Stimulated activated CD8-positive, alpha-beta memory T cell treated with anti-CD3 and anti-CD28 coated beads, Interleukin-7, amount 100 ng/mL, for 4 hours (primary cell): Measurements from ENCODE around the gene PCDH9.
"Not testable (repeated sequence)": the region's sequence is repeated elsewhere in the genome, so short reads cannot be mapped to it uniquely, and the experiment has no call there.

Experiments
- DNase-seq, 2 donors: peaks; one replicate each; pipeline ENCODE4 v3.0.0-alpha.2; 2020; ENCODE audit warnings: low read depth in 2 of 2

Gene PCDH9

DNA sequence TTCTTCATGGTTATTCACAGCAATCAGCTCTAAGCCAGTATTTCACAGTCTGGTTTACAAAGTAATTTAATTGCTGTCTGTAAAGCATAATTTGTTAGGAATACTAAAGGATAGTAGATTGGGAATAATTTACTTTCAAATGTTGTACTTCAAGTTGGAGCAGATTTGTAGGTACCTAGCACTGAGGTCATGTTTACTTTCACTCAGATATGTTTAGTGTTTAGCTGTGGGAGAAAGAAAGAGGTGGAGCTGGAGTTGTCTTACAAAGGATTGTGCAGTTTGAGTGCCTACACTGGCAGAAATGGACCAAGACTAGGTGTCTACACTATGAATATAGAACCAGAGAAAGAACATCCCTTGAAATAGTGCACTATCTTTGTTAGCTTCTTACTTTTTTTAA is 464.6 kb downstream of the PCDH9 start:
- DNase-seq: no peak

DNA sequence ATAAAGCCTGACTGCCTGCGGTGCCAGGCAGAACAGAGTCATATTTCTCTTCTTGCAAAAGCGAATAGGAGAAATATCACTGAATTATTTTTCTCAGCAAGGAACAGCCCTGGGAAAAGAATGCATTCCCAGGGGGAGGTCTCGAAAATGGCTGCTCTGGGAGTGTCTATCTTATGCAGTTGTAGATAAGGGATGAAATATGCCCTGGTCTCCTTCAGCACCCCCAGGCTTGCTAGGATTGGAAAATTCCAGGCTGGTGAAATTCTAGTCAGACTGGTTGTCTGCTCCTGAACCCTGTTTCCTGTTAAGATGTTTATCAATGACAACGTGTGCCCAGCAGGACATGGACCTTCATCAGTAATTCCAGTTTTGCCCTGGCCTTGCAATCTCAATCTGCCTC is 469.5 kb downstream of the PCDH9 start:
- DNase-seq: not testable (repeated sequence)

DNA sequence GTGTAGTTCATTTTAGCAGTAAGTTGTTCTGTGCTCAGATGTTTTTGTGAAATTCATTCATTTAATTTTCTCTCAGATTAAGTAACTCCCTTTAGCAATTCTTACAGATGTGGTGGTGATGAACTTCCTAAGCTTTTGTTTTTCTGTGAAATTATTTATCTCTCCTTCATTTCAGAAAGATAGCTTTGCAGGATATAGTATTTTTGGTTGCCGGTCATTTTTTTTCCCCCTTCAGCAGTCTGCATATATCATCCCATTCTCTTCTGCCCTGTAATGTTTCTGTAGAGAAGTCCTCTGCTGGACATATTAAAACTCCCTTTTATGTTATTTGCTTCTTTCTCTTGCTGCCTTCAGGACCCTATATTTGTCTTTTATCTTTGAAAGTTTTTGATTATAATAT is 470.2 kb downstream of the PCDH9 start:
- DNase-seq: no peak

DNA sequence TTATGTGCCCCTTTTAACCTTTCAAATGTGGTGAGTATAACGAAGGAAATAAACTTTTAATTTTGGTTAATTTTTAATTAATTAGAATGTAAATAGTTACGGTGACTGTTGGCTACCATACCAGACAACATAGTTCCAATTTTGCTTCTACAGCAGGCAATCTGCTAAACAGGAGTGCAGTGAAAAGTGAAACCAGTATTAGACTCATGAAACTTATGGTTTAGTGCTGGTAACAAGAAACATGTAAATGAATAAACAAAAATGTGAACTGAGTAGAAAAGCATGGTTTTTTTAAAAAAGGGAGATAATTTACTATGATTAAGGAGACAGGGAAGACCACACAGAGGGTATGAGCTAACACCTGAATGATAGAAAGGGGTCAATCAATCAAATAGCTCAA is 478.4 kb downstream of the PCDH9 start:
- DNase-seq: no peak

DNA sequence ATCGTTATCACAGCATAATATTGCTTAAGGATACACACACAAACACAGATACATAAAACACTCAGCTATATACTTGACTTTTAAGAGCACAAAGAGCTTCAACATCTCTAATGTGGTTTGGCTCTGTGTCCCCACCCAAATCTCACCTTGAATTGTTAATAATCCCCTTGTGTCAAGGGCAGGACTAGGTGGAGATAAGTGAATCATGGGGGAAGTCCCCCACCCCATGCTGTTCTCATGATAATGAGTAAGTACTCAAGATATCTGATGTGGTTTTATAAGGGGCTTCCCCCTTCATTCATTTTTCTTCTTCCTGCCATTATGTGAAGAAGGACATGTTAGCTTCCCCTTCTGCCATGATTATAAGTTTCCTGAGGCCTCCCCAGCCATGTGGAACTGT is 481.4 kb downstream of the PCDH9 start:
- DNase-seq: no peak

DNA sequence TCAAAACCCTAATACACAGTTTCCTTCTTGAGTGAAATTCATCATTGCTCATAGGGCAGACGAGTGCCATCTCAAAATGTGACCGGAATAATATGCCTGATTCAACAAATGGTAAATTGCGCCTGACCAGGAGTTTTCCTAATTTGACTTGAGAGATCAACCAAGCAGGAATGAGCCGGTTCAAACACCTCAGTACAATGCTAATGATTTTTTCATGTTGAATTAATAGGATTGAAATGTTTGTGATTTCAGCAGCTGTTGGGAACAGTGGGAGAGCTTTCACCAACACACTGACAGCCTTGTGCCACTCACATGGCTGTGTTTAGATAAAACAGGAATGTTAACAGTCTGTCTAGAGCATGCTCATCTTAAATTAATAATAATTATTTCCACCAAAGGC is 484.8 kb downstream of the PCDH9 start:
- no peak for DNase-seq

DNA sequence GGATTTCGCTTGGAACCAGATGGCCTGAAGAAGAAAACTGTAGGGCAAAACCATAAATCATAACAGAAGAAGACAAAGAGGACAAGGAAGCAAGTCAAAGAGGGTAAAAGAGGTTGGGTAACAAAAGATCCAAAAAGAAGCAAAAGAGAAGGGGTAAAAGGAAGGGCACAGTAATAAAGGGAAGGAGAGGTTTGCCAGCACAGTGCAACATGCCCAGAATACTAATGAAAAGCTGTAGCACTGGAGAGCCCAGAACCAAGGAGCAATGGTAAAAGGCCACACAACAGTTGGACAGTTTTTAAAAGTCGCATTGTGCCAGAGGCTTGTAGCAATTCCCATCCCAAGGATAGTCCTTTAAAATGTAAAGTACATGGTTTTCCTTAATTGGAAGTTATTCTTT is 506.6 kb downstream of the PCDH9 start:
- no peak for DNase-seq

DNA sequence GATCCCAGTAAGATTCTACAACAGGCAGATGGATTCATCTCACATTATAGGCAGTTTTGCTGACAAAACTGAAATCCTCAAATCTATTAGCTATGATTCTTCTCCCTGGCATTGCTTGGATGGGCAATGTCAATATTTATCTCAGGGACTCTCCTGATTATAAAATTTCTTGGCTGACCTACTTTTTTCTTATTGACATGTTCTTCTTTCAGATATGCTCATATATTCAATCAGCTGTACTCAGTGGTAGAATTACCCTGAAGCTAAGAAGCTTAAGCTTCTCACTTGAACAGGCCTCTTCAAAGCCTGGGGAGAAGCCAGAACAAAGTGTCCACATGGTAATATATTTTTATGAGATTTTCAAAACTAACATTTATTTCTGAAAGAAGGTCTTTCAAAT is 513.6 kb downstream of the PCDH9 start:
- no peak for DNase-seq

DNA sequence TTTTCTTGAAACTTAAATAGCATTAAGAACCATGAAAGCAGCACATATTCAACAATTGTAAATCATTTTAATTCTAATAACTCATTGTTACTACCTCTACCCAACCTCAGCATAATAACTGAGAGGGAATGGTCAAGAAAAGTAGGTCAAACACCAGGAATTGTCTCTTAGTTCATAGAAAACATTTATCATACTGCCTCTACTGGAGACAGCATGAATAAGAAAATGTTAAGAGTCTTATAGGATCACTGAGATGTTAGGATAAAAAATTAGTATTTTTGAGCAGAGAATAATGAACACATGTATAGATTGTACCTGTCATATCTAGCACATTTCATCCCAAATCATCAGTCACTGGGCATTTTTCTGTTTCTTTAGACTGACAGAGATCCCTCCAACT is 515.3 kb downstream of the PCDH9 start:
- no peak for DNase-seq

DNA sequence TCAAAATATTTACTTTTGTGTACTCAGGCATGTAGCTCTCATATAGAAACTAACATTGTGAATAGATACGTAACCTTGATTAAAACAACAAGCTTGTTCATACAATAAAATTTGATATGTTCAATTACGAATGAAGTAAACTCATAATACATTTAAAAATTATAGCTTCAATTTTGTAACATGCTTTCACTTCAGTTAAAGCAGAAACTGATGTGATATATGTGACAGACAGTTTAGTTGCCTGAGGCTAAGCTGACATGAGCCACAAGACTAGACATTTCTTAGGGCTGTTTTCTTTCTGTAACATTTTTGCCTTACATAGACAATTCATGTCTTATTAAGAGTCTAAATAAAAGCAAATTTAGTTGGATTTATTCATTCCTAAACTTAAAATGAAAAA is 526.0 kb downstream of the PCDH9 start:
- DNase-seq: no peak

DNA sequence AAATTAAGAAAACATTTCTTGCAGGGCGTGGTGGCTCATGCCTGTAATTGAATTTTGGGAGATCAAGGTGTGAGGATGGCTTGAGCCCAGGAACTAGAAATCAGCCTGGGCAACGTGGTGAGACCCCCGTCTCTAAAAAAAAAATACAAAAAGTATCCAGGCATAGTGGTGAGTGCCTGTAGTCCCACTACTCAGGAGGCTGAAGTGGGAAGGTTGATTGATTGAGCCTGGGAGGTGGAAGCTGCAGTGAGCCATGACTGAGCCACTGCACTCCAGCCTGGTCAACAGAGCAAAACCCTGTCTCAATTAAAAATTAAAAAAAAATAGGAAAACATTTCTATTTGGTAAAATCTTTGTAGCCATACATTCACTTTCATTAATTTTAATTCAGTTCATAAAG is 526.5 kb downstream of the PCDH9 start:
- DNase-seq: no peak

DNA sequence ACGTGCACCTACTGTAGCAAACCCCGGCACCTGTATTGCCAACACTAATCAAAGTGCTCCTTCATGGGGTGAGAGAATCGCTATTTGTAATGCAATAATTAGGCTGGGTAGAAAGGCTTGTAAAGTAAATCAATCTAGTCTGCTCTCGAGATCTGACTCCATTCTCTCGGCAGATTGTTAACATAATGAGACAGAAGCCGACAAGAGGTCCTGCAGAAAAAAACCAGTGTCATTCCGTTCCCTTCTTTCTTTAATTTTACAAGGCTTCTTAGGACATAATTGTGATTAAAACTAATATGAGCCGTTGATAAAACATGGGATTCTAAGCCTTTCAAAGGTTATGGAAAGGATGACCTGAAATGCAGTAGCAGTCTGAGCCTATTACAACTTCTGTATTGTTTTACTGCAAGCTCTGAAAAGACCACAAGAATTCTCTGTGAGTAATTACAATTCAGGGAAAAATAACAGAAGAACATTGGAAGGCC is 530.0 kb downstream of the PCDH9 start:
- DNase-seq: no peak

DNA sequence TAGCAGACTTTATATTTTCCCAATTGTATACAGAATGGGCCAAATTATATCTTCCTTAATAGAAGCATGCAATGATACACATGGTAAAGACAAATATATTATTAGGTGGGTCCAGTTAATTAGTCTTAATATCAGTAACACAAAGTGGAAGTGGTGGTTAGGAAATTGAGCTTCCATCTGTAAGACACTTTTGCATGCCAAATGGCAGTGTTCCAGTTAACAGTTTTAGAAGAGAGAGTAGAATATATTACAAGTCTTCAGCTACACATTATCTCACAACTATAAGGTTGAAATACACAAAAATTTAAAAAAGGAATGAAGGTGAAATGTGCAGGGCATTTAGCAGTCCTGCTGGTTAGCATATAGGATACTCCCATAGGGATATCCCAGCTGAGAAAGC is 536.5 kb downstream of the PCDH9 start:
- no peak for DNase-seq

DNA sequence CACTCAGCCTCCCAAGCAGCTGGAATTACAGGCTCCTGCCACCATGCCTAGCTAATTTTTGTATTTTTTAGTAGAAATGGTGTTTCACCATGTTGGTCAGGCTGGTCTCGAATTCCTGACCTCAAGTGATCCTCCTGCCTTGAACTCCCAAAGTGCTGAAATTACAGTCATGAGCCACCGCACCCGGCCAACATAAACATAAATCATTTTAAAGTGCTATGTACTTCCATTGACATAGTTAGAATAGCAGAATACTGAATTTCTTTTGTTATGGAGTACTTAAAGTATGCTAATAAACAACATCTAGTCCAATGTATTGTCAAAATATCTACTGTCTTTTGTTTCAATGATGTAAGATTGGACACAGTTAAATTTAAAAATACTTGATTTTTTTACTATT is 539.0 kb downstream of the PCDH9 start:
- no peak for DNase-seq

DNA sequence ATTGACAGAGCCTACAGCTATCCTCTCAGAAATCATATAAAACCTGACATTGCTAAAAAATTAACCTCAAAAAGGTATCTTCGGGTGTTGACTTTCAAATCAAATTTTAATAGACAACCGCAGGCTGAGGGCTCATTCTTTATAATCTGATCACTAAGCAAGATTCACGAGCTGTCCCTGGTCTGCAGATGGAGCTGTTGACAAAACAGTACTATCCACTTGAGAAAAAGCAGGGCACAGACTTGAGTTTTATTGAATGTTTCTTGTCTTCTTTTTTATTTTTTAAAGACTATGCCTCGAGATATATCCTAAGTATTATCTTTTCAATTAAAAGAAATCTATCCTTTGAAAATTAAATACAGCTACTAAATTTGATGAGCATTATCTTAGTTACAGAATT is 540.5 kb downstream of the PCDH9 start:
- no peak for DNase-seq

DNA sequence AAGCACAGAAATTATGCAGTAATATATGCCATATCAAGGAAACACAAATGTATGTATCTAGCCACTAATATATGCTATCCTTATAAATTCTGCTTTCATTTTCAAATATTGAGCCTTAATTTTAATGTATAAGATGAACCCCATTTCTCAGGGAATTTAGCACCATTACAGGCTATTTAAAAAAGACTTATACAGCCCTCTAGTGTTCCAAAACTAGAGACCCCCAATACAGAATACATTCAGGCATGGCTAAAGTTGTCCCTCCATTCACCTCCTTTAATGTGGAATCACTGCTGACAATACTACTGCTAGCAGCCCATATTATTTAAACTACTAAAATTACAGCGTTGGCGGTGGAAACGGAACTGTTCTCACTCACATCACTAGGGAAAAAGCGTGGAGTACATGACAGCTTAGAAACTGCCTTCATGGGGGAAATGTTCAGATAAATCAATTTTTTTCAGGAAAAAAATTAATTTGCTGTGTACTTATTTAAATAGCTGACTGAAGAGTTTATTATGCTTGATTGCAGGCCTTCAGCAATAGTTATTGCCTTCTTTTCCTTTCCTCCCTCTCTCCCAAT is 541.0 kb downstream of the PCDH9 start:
- no peak for DNase-seq

DNA sequence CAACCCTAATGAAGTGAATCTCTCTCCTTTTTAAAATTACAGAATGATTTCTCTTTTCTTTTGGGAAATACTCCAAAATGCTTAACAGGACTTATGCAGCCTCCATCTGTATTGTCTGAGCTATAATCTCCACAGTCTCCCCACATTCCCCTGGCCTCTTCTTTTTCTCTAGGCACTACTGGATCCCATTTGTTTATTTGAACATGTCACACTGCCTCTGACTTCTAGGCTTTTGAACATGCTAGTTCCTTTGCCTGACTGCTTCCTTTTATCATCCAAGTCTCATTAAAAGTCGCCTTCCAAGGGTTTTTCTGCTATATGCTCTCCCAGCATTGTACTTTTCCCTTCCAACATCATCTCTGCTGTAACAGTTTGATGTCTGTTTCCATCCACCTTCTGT is 548.7 kb downstream of the PCDH9 start:
- no peak for DNase-seq

DNA sequence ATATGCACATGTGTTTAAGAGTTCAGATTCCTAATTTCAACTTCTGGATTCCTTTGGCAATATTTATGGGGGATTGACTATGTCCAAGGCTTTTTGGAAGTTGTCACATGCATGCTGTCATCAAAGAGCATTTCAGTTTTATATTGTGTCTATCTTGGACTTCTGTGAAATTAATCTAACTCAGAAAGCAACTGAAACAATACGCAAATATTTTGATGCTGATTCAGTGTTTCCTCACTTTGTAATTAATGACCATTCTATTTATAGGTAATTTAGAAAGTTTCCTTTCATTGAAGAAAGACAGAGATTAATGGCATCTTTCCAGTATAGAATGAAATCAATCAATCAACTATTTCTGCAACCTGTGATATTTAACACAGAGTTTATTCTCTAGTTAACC is 550.1 kb downstream of the PCDH9 start:
- no peak for DNase-seq

DNA sequence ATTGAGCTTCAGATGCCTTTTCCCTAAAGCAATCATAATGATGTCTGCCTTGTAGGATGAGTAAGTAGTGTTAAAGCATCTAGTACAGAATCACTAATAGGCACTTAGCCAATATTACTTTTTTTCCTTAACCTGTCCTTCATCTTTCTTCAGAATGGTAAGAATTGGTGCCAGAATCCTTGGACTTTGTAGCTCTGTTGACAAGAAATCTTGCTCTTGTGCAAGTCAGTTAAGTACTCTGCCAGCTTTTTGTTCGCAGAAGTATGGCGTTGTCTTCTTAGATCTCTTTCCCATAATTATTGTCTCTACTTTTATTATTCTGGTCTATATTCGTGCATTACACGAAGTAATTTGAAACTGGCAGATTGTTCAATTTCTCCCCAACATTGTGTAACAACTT is 554.5 kb downstream of the PCDH9 start:
- DNase-seq: no peak

DNA sequence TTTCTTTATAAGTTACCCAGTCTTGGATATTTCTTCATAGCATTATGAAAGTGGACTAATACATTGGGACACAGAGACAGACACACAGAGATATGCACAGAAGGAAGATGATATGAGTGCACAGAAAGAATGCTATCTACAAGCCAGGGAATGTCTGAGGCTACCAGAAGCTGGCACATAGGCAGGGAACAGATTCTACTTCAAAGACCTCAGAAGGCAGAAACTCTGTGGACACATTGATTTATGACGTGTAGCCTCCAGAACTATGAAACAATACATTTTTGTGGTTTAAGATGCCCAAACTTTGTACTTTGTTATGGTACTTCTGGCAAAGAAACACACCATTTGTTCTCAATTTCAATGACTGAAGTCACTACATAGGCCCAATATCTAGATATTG is 556.7 kb downstream of the PCDH9 start:
- no peak for DNase-seq

DNA sequence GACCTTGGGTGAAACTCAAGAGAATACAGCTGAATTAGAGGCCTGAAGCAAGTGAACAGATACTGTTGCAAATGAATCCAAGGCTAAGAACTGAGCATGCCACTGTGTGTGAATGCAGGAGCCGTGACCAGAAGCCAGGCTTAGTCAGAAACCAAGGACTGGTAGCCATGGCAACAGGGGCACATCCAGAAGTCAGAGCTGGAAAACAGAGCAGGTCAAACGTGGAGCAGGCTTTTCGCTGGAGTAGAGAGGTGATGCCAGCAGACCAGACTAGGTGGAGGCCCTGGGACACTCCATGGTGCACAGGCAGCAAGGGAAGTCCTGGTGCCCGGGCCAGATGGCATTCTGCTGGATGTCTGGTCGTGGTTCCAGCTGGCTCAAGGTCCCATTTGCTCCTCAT is 564.1 kb downstream of the PCDH9 start:
- DNase-seq: no peak

DNA sequence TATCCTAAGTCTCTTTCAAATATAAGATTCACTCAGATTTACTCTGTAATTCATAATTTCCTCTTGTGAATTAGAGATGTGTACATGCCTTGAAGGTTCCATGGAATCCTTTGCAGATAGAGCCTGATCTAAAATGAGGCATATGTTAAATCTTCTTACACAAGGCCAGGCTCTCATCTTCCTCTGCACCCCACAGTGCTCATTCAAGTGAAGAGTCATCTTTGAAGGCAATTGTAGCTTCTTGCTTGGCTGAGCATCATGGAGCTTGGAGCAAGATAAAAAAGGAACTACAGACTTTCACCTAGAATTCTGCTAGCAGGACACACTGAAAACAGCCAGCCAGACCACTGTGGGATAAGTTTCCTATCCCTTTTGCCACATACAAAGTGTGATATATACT is 566.4 kb downstream of the PCDH9 start:
- DNase-seq: no peak

DNA sequence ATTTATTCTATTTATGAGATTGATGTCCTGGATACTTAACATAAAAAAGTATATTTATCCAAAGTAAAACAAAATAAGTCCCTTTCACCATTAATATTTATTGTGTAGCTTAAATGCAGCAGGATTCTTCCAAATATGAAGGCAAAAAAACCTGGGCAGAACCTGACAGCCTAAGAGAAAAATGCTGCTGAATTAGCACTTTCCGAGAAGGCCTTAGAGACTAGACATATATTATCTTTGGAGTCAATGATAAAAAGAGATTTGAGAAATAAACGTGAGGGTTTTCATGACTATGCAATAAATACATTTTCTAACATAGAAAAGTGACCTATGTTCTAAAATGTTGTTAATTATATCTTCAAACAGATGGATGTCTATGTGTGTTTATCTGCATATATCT is 566.9 kb downstream of the PCDH9 start:
- DNase-seq: no peak

DNA sequence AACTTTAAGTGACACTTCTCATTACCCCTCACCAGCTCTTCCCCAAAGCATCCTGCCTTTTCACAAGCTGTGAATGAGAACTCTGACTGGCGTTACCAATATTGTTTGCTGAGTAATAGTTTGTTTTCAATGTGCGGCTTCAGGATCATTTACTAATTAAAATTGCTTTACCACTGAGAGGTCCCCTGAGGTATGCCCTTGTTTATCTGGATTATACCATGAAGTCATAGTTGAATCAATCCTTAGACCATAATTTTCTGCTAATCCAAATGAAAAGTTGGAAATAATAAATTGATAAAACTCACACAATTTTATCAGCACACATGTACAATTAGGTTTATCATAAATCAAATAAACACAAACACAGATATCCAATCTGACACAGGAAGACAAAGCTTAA is 568.8 kb downstream of the PCDH9 start:
- DNase-seq: no peak

DNA sequence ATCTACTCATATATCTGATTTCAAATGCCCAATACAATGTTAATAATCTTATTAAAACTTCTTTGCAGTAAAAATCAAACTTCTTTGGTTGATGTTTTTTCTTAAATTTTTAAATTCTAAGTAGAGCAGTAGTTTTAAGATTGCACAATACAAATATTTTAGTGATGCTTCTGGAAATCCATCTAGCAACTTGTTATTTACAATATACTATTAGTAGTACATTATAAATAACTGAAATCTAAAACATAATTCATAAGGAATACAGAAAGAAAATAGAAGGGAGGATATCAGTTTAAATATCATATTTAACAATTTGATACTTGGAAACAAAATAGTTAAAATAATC is 569.7 kb downstream of the PCDH9 start:
- no peak for DNase-seq
